Trophoblast cell (in vitro differentiated cells and primary cell): ENCODE results near the gene TEX29.

Source experiments
- DNase-seq, 2 donors: peaks; one replicate each; pipeline ENCODE4 v3.0.0-alpha.2; 2016
- H2AFZ ChIP-seq: 2 replicates; pipeline ENCODE4 v1.6.1; 2013; ENCODE audit warnings: low read length, moderate library complexity, mild to moderate bottlenecking; ENCODE audit not compliant: insufficient read depth, poor library complexity
- H2AK5ac ChIP-seq: 2 replicates; pipeline ENCODE4 v1.6.1; 2013; ENCODE audit warnings: mild to moderate bottlenecking, low read length
- H2BK120ac ChIP-seq: 2 replicates; pipeline ENCODE4 v1.6.1; 2013; ENCODE audit warnings: low read length, mild to moderate bottlenecking, moderate library complexity; ENCODE audit not compliant: insufficient read depth, poor library complexity
- H2BK12ac ChIP-seq: 2 replicates; pipeline ENCODE4 v1.6.1; 2013; ENCODE audit warnings: mild to moderate bottlenecking, low read length, moderate library complexity
- H2BK5ac ChIP-seq: 2 replicates; pipeline ENCODE4 v1.6.1; 2013; ENCODE audit warnings: low read length, low read depth, moderate library complexity, mild to moderate bottlenecking; ENCODE audit not compliant: poor library complexity
- H3K14ac ChIP-seq: 2 replicates; pipeline ENCODE4 v1.6.1; 2013; ENCODE audit warnings: mild to moderate bottlenecking, low read length
- H3K18ac ChIP-seq: 2 replicates; pipeline ENCODE4 v1.6.1; 2013; ENCODE audit warnings: mild to moderate bottlenecking, low read length
- H3K23ac ChIP-seq: 2 replicates; pipeline ENCODE4 v1.6.1; 2013; ENCODE audit warnings: low read length
- H3K27ac ChIP-seq: 2 replicates; pipeline ENCODE4 v1.5.1; 2013; ENCODE audit warnings: low read depth, mild to moderate bottlenecking, inconsistent platforms, low read length, moderate library complexity
- H3K27me3 ChIP-seq: 2 replicates; pipeline ENCODE4 v1.6.1; 2013; ENCODE audit warnings: inconsistent platforms, mild to moderate bottlenecking, low read length, moderate library complexity; ENCODE audit not compliant: insufficient read depth
- H3K36me3 ChIP-seq, 2 experiments: 1 replicate in 1 of 2; 2 replicates in 1 of 2; pipeline ENCODE4 v1.6.1; 2013; ENCODE audit warnings: low read length in 2 of 2, mild to moderate bottlenecking in 2 of 2, moderate library complexity in 1 of 2; ENCODE audit not compliant: insufficient read depth in 2 of 2, control insufficient read depth in 1 of 2
- H3K4ac ChIP-seq: 2 replicates; pipeline ENCODE4 v1.6.1; 2013; ENCODE audit warnings: low read depth, mild to moderate bottlenecking, low read length, moderate library complexity
- H3K4me1 ChIP-seq, 2 experiments: 1 replicate in 1 of 2; 2 replicates in 1 of 2; pipeline ENCODE4 v1.6.1; 2013; ENCODE audit warnings: low read length in 2 of 2, mild to moderate bottlenecking in 2 of 2, moderate library complexity in 1 of 2; ENCODE audit not compliant: insufficient read depth in 2 of 2, control insufficient read depth in 1 of 2
- H3K4me2 ChIP-seq: 2 replicates; pipeline ENCODE4 v1.6.1; 2013; ENCODE audit warnings: inconsistent platforms, mild to moderate bottlenecking, low read length, moderate library complexity
- H3K4me3 ChIP-seq: 2 replicates; pipeline ENCODE4 v1.5.1; 2013; ENCODE audit warnings: mild to moderate bottlenecking, low read depth, low read length, inconsistent platforms
- H3K79me1 ChIP-seq: one replicate; pipeline ENCODE4 v1.6.1; 2013; ENCODE audit warnings: low read length
- H3K79me2 ChIP-seq: 2 replicates; pipeline ENCODE4 v1.6.1; 2013; ENCODE audit warnings: low read length, mild to moderate bottlenecking; ENCODE audit not compliant: control insufficient read depth, insufficient read depth, poor library complexity
- H3K9ac ChIP-seq: 2 replicates; pipeline ENCODE4 v1.6.1; 2013; ENCODE audit warnings: mild to moderate bottlenecking, low read length
- H3K9me3 ChIP-seq: 2 replicates; pipeline ENCODE4 v1.6.1; 2013; ENCODE audit warnings: low read depth, mild to moderate bottlenecking, control low read depth, inconsistent platforms, low read length; ENCODE audit not compliant: insufficient read depth
- H4K12ac ChIP-seq: 2 replicates; pipeline ENCODE4 v1.6.1; 2013; ENCODE audit warnings: low read depth, mild to moderate bottlenecking, low read length, moderate library complexity
- H4K8ac ChIP-seq: 2 replicates; pipeline ENCODE4 v1.6.1; 2013; ENCODE audit warnings: low read depth, mild to moderate bottlenecking, low read length, moderate library complexity
- H4K91ac ChIP-seq: one replicate; pipeline ENCODE4 v1.6.1; 2013; ENCODE audit warnings: low read depth, mild to moderate bottlenecking, low read length, moderate library complexity
- WGBS: extraction: QIAGEN DNeasy Blood & Tissue Kit; methylation state at CpG from one replicate; pipeline ENCODE4 v1.1.7; 2013; ENCODE audit warnings: missing lambda C conversion rate; ENCODE audit not compliant: insufficient read length, insufficient coverage; ENCODE audit errors: extremely low coverage; 5-methylcytosine and 5-hydroxymethylcytosine counted together

The TEX29 gene

GRCh38 chr13:111363121-111363520, 42.7 kb downstream of the TEX29 start:
- no peak overlapping the region for H3K14ac ChIP-seq
- H3K4ac ChIP-seq: no peak overlapping the region
- no peak overlapping the region for H4K12ac ChIP-seq
- no peak overlapping the region for H3K4me3 ChIP-seq
- H3K4me2 ChIP-seq: no peak overlapping the region
- H3K4me1 ChIP-seq: no peaks in the 10 kb centered on the region
- H3K36me3 ChIP-seq: no peaks in the 10 kb centered on the region
- H2BK5ac ChIP-seq: no peak overlapping the region
- H4K8ac ChIP-seq: no peak overlapping the region
- DNase-seq: no peak
- no peaks in the 10 kb centered on the region for H3K9me3 ChIP-seq
- no peak overlapping the region for H3K9ac ChIP-seq
- H2AK5ac ChIP-seq: no peak overlapping the region
- no peak overlapping the region for H3K27ac ChIP-seq
- H3K79me2 ChIP-seq: no peaks in the 10 kb centered on the region
- no peaks in the 10 kb centered on the region for H3K79me1 ChIP-seq
- H2AFZ ChIP-seq: no peak overlapping the region
- no peak overlapping the region for H3K23ac ChIP-seq
- H2BK120ac ChIP-seq: no peak overlapping the region
- H3K18ac ChIP-seq: no peak overlapping the region
- WGBS: no CpG with 5 or more reads among the region's 12 CpGs
- H3K27me3 ChIP-seq: no peaks in the 10 kb centered on the region
- H2BK12ac ChIP-seq: no peak overlapping the region
- H4K91ac ChIP-seq: no peak overlapping the region

- Histone ChIP-seq H3K27ac (no peak overlapping the region), H4K91ac (no peak overlapping the region), H3K79me2 (no peaks in the 10 kb centered on the region), H2AK5ac (no peak overlapping the region), H3K4me2 (no peak overlapping the region), H2BK5ac (no peak overlapping the region), H3K18ac (no peak overlapping the region), H2BK12ac (no peak overlapping the region), H4K12ac (no peak overlapping the region), H3K9ac (no peak overlapping the region), H4K8ac (no peak overlapping the region), H3K9me3 (no peaks in the 10 kb centered on the region), H3K14ac (no peak overlapping the region), H3K79me1 (no peaks in the 10 kb centered on the region), H3K4me3 (no peak overlapping the region), H2BK120ac (no peak overlapping the region), H2AFZ (no peak overlapping the region), H3K23ac (no peak overlapping the region), H3K27me3 (no peaks in the 10 kb centered on the region), H3K4me1 (no peaks in the 10 kb centered on the region), H3K36me3 (no peaks in the 10 kb centered on the region), H3K4ac (no peak overlapping the region)
- no CpG with 5 or more reads among the region's 7 CpGs for WGBS
- no peak for DNase-seq
These were observed 43.1 kb downstream of the TEX29 start for GRCh38 chr13:111363591-111363990.

GRCh38 chr13:111365149-111366005, 44.9 kb downstream of the TEX29 start:
- no CpG with 5 or more reads among the region's 17 CpGs for WGBS
- Histone ChIP-seq H3K36me3 (no peaks in the 10 kb centered on the region), H3K4me1 (no peaks in the 10 kb centered on the region), H3K4me3 (no peak overlapping the region), H3K4ac (no peak overlapping the region), H3K23ac (no peak overlapping the region), H3K18ac (no peak overlapping the region), H3K9ac (no peak overlapping the region), H3K79me1 (no peaks in the 10 kb centered on the region), H4K12ac (no peak overlapping the region), H4K8ac (no peak overlapping the region), H3K14ac (no peak overlapping the region), H2AK5ac (no peak overlapping the region), H2BK12ac (no peak overlapping the region), H3K9me3 (peaks cover 2% of the 10 kb centered on the region), H2BK5ac (no peak overlapping the region), H3K4me2 (no peak overlapping the region), H3K79me2 (no peaks in the 10 kb centered on the region), H2AFZ (no peak overlapping the region), H3K27ac (no peak overlapping the region), H4K91ac (no peak overlapping the region), H3K27me3 (no peaks in the 10 kb centered on the region), H2BK120ac (no peak overlapping the region)
- no peak for DNase-seq

GRCh38 chr13:111367340-111367739, 46.9 kb downstream of the TEX29 start:
- H2AFZ ChIP-seq: no peak overlapping the region
- no peak overlapping the region for H3K27ac ChIP-seq
- no peak overlapping the region for H3K4me3 ChIP-seq
- H2BK120ac ChIP-seq: no peak overlapping the region
- H3K9me3 ChIP-seq: peaks cover 2% of the 10 kb centered on the region
- no peak overlapping the region for H3K14ac ChIP-seq
- H3K79me2 ChIP-seq: no peaks in the 10 kb centered on the region
- H4K91ac ChIP-seq: no peak overlapping the region
- no peak overlapping the region for H2BK5ac ChIP-seq
- DNase-seq: no peak
- no peak overlapping the region for H3K4ac ChIP-seq
- H3K79me1 ChIP-seq: no peaks in the 10 kb centered on the region
- no peak overlapping the region for H4K12ac ChIP-seq
- H3K4me1 ChIP-seq: no peaks in the 10 kb centered on the region
- H2BK12ac ChIP-seq: no peak overlapping the region
- no peak overlapping the region for H2AK5ac ChIP-seq
- H4K8ac ChIP-seq: no peak overlapping the region
- H3K23ac ChIP-seq: no peak overlapping the region
- no peaks in the 10 kb centered on the region for H3K36me3 ChIP-seq
- no peak overlapping the region for H3K4me2 ChIP-seq
- no peaks in the 10 kb centered on the region for H3K27me3 ChIP-seq
- H3K9ac ChIP-seq: no peak overlapping the region
- WGBS: no CpG with 5 or more reads among the region's 2 CpGs
- no peak overlapping the region for H3K18ac ChIP-seq
